NCI-H2227 (cell line): Measurements from ENCODE around the gene MET.

Experiments used
- DNase-seq: peaks from one replicate; lab custom pipeline; 2025; ENCODE audit not compliant: unreplicated experiment; lab: John Stamatoyannopoulos, UW

MET gene

DNA sequence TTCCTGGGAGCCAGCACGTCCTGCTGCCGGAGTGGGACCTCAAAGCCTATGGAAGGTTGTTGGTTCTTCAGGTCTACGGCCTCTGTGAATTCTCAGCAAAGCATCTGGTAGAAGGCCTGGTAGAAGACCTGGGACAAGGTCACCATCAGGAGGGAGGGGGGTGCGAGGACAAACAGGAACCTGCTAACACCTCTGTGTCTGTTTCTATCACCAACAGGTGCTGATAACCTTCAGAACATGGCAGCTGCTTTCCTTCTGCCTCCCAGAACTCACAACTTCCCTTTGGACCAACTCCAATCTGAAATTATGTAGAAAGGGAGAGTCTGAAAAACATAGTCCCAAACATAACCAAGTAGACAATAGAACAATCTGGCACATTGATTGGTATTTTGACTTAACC, 8.3 kb upstream of the MET start:
- DNase-seq = no peak

DNA sequence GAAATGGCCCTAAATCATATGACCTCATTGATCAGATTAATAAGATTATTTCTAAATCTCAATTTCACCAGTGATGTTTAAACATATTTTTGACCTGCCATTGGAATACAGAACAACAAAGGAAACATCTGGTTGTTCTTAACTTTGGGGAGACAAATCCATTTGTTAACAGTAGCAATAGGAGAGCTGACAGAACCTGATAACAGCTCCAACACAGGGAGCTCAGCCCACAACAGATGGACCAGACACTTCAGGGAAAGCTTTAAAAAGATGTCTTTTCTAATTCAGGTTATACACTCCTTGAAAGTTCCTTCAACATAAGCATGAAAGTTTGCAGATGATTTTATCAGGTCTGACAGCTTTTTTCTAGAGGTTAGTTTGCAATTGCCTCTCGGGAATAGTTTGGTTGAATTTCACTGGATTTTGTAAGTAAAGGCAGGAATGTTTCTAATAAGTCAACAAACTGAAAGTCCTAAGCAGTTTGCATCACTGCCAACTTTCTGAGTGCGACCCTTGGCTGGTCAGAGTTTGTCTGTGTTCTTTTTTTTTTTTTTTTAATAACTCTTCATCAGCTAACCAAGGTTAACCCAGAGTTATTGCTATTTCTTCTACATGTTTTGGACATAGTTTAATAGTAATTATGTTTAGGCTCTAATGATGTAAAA, 6.5 kb upstream of the MET start:
- DNase-seq = no peak

DNA sequence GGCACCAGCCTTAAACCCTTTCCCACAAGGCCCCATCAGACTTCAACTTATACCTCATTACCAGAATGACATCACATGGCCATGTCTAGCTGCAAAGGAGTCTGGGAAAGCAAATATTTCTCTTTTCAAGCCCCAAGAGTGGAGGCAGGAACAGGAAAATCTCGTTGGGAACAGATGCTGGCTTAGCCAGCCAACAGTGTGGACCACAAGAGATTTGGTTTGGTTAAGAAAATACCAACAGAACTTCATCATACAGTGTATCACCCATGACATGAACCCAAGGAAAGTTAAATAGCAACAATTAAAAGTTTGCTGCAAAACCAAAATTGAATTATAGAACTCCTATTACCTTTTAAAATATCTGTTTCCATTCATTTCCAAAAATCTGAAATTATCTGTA, 2.2 kb upstream of the MET start:
- DNase-seq = no peak

DNA sequence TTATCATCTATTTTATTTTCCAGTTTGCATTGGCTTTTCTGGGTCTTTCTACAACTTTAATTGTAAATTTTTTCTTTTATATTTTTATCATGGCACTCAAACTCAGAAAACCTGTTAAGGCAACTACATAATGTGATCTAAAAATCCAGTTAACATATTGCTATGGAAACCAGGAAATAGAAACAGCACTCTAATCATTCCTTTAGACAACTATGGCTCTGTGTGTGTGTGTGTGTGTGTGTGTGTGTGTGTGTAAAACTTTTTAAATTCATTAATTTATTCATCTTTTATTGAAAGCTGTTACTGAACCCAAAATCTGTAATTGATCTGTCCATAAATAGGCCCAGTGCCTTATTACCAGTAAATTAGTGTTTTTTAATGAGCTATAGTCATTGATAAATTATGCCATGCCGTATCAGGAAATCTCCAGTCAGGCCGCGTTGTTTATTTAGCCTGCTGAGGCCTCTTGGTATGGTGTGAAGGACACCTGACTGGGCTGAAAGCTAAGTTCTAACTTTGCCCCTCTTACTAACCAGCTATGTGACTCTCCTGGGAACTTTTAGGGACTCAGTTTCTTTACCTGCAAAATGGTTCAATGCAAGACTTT, 1.5 kb upstream of the MET start:
- DNase-seq = no peak

DNA sequence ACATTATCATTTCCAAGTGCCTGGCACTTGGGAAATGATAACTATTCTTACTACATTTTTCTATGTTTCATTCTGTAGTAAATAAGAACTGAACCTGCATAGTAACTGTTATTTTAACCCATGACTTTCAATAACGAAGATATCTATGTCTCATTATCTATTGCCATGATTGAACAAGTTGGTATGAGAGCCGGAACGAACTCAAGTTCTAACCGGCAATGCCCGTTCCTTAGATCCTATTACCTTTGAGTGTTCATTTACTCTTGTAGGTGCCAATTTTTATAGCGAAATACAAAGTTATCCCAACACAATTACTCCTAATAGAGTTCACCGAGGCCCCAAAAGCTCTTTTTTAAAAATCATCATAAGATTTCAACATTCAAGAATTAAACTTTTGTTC, 885 bp upstream of the MET start:
- no peak for DNase-seq

DNA sequence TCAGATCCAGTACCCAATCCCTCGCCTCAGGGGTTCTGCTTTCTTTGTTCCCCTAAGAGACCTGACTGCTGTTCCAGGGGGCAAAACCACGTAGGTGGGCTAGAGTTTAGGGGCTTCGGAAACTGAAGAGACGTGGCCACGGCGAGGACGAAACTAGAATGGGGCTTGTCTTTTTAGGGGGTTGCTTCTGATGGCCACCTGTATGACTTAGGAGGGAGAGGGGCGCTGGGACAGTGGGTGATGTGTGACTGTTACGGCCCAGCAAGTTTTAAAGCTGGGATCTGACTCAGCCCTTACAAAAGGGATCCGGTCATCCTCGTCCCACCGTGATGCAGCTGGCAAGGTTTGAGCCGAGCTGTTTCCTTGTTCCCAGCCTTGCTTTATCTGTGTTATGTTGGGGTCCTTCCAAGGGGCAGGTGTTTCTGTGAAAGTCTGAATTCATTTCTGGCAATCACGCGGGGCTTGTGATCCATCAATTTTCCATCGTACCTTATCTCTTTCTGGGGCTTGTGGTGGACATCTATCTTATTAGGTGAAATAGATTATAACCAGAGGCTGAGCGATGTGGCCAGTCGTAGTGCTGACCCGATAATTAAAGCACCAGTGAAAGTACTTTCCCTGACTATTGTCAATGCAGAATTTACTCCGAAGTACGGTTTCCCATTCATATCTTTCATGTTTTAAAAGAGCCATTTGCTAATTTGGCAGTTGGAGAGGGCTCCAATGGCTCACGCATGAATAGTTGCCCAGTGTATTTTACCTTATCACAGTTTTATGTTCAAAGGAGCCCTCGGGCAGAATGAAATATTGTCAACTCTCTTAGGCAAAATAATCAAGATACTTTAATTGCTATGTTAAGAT, 830 bp downstream of the MET start:
- DNase-seq = no peak

DNA sequence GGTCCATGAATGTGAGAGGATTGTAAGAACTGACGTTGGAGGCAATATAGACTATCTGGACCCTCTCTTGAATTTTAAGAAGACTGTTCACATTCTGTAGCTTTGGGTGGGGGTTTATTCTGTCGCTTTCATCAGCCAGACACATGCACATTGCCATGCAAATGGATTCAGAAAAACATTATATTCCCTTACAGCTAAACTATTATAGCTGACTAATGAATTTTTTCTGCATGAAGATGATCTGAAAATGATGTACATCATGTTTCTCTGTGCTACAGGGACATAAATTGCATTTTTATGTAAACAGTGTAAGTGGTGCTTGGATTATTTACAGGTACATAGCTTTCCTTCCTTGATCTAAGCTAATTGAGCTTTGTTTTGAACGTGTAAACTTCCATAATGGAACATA, 1.5 kb downstream of the MET start:
- DNase-seq = no peak

DNA sequence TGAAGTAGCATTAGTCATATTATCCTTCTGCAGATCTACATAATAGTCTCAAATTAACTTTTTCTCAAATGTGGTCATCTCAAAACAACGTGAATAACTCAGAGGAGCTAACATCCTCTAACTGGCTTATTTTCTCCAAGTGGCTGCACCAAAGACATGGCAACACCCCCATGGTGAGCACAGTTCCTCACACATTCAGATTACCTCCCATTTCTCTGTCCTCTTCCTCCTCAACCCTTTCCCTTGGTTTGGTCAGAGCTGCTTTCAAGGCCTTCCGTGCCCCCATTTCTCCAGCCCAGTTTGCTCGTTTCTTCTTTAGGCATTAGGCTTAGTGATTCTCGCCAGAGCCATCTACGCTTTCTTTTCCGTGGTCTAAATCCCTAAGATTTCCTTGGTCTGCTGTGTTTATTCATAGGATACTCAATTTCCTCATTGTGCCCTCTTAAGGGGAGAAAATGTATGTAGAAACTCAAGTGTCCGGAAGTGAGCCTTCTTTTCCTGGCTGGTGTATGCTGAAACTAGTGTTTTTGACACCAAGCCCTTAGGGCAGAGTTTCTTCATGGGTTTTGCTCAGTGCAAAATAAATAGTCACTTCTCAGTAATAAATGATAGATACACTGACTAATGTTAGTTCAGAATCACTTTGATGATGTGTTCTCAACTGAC, 2.6 kb downstream of the MET start:
- no peak for DNase-seq

DNA sequence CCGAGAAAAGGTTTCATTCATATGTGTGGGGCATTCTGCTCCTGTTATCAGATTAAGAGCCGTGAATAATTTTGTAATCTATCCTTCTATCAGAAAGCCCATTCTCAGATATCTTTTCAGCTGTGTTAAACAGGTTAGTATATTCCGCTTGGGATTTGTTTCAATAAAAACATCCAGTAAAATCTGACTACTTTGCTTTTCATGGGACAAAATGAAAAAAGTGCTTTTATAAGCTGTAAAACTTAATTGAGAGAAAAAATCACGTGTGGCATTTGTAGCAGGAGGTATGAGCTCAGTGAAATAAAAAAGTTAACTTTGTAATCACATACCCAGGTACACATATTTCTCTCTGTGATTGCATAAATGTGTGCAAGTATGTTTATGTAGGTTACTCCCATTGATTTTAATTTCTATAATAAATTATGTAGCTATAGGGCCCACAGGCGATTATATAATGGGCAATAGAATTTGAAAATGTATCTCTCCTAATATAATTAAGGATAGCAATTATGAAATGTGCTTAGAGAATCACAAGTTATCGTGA, 3.9 kb downstream of the MET start:
- DNase-seq = no peak

DNA sequence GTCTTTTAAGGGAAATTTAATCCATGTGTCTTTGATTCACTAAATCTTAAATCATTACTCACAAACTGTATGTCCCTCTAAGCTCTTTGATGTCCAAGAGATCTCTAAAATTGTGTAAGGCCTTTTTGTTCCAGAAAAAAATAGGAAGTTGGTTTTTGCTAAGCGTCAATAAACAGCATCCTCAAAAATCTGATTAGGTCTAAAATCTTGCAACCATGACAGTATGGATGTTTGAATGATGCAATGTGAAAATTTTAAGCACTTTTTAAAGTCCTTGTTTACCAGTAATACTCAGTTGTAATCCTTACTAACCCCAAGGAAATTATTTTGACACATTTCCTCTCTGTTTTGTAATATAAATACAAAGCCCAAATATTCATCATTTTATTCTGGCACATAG, 6.8 kb downstream of the MET start:
- no peak for DNase-seq

DNA sequence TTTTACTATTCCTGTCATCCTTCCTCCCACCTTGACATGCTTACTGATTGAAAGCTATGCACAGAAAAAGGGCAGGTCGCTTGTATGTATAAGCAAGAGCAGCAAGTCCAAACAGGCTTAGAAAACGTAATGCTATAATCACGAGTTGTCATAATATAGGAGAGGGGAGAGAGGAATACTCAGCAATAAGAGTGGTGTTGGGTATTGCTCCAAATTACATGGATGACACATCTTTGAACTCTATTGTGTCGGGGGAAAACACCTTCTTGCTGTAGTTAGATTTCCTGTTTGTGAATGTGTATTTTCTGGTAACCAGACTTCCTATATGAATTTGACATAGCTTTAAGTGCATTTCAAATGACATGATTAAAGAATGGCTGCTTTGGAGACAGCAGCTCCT, 7.5 kb downstream of the MET start:
- no peak for DNase-seq

DNA sequence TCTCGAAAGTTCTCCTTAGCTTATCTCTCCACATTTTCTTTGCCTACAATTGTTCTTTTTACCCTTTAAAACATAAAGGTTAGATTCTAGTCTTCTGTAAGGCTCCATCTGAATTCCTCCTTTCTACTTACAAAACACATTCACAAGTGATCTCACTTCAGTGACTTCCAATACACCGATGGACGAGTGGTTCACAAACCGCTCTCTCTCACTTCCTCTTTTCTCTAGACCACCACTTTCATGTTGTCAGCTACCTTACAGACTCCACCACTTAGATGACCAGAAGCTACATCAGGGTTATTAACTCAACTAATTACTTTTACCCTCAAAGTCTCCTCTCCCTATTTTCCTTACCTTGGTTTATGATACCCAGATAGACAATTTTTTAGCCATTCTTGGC, 11.8 kb downstream of the MET start:
- no peak for DNase-seq

DNA sequence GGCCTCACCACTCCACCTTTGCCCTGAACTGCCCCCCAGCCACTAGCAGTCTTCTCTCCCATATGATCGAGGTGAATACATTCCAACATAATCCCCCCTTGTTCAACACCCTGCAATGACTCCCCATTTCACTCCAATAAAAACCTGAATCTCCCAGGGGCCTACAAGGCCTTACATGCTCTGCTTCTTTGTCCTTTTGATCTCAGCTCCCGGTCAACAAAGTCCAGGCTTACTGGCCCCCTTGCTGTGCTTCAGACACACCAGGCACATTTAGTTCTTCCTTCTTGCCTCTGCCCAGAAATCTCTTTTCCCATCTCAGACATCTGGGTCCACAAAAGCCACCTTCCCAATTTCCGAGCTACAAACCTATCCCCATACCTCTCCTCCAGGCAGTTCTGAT, 14.0 kb downstream of the MET start:
- no peak for DNase-seq

DNA sequence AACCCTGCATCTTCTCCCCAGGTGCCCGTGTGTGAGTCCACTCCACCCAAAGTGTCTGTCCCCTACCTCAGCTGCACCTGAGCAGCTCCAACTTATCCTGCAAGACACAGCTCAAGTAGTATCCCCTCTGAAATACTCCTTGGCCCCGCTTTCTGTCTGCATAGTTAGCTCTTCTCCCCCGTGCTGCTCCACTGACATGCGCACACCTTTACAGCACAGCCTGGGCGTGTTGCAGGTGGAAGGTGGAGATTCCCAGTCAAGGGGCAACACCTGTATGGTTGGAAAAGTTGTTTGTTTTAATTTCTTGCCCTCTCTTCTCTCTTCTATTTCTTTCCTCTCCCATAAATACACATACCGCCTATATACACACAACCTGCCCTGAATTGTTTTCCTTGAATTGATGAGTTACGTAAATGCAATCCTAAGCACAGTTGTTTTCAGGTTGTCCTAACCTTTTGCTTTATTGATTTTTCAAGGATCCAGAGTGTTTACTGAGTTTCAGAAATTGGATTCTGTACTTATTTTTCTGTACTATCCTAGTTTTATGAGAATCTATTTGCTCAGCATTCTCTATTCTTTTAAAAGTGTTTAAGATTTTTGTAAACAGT, 14.9 kb downstream of the MET start:
- no peak for DNase-seq

DNA sequence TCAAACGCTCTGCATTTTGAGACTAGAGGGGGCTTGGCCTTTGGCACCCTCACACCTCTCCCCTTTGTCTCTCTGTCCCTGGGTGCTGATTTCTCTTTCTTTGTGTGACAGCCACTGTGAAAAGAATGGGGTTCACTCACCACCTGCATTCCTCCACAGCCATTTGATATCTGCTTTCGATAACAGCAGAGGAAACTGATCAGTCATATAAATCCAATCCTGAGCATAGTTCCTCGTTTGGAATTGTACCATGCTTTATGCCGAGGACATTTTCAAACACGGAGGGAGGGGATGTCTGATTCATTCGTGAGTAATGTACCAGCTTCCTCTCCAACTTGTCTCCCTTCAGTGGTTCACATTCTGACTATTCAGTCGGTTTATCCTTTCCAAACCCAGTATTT, 15.8 kb downstream of the MET start:
- no peak for DNase-seq

DNA sequence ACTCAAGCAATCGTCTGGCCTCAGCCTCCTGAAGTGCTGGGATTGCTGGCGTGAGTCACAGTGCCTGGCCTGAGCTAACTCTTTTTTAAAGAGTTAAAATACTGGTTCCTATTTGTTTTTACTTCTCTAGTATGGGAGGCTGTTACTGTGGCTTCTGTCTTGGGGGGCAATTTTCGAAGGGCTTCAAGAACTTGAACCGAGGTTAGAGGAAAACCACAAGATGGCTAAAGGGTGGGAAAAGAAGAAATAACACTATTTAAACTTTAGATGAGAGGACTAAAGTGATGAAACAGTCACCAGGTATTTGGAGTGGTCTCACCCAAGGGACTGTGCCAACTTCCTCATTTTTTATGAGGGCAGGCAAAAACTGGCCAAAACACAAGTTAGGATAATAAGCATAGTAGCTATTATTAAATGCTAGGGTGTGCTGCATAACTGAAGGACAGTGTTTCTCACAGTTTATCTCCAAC, 17.8 kb downstream of the MET start:
- DNase-seq = no peak

DNA sequence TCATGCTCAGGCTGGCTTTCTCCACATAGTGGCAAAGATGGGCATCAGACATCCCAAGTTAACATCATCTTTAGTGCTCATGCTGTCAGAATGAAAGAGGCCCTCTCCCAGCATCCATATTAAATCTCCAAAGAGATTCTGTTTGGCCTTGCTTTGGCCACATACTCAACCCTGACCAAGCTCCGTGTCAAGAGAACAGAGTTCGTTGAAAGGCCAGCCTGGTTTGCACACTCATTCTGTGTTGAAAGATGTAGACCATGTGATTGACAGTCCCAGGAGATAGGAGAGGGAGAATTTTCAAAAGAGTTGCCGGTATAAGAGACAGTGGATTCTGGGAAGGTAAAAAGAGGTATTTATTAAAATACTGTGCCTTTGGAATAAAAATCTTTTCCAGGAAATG, 19.7 kb downstream of the MET start:
- no peak for DNase-seq

DNA sequence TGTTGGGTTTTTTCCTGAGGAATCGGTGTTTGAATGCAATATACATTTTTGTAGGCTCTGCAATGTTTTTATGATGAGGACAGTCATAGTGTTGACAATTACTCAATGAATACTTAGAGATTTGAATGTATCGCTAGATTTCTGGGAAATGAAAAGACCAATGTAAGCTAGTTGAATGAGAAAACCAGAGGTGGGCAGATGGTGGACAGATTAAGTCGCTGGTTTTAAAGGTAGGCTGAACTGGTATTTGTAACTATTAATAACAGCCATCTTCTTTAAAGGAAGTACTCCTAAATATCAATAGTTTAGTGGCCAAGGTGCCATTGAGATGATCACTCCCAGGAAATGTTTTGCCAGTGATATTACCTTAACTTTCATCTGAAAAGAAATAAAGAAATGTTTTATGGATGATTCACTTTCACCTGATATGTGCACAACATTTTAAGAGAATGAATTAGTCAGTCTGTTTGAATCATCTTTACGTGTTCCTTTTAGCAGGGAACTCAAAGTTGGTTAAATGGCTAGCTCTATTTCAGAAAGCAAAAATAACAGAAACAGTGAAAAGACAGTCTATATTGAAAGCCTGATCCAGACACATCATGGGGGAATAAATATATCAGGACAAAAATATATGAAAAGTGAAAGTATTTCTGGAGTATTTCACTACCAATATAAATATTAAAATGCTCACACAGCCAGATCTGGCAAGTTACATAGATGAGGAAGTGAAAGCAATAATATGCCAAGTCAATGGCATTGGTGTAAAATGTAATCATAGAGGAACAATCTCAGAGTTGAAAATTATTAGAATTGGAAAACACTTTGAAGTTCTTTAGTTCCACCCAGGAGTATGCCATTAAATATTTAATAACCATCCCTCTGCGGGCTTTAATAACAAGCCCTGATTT, 20.7 kb downstream of the MET start:
- no peak for DNase-seq

DNA sequence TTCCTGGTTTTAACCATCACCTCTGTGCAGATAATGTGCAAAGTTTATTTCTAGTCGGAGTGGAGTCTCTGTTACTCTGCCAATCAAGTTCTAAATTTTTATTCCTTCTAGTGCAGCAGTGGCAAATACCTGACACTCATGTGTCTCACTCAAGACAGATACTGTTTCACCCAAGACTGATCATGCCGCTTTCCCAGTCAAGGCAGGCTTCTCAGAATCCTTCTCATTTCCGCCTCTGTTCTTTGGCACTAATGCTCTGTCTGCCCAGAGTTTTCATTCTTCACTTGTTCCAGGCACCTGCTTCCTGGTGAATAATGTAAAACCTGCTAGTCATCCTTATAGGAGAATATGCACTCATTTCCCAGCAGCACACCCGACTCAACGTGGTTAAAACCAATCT, 24.7 kb downstream of the MET start:
- no peak for DNase-seq

DNA sequence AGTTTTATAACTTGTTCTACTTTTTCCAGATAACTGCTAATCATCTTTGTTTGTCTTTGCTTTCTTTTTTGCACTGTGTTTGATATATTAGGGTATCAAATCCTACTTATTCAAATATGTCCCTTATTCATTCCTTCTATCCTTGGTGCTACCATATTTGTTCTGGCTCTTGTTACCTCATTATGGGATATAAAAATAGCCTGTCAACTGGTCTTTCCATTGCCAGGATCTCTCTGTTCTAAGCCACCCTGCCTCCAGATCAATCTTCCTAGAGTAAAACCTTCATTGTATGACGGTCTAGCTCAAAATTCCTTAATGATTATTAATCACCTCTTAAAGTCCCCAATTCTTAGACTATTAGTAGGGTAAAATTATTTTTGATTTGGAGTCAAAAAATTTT, 25.2 kb downstream of the MET start:
- DNase-seq = no peak
